ENCODE measurements around the gene MRPS25. TPM values are rescaled to one million over a fixed set of nuclear protein-coding genes. Genes with fewer than 3 reads are reported as not detected.

Gene MRPS25
- total and polyA plus RNA-seq, 2 donors (not counting 3 experiments of a cell fraction or from before 2014, with no cell fraction given) = 32.5 to 68.7 TPM

DNA sequence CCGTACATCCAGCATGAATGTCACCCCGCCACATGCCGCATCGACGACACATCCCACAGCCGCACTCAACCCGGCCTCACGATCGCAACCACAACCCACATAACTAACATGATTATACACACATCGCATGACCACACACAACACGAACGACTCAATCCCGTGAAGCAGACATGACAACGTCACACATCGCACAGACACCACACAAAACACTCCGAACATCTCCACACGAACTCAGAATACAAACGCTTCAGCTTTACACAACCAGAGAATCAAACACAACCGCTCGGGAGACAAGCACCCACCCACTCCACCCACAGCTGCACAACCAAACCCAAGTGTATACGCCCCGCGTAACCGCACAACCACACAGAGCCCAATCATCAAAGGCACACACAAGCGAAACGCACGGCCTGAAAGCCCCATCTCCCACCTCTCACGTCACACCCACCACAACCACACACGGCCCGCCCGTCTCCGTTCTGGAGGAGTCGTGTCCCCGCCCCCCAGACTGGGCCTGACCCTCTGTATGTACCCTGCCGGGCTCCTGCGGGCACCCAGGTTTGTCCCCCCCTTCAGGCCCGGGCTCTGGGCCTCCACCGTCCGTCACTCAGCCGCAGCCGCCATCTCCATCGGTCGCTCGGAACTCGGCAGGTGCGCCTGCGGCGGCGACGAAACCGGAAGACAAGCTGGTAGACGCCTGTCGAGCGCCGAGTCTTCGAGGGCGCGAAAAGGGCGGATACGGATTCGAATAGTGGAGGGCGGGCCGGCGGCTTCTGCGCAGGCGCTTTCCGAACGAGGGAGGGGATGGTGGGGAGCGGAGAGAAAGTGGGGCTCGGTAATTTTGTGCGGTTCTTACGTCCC, 33.6 kb upstream of the MRPS25 start, which contains the start of gene RBSN:
TSS of gene RBSN (minus strand) at position 646 of the 861 bp plus-strand sequence. CDS start 3,028 bp downstream, outside the sequence.
- dilution Hi-C loops (cut with MboI; ENCODE audit: extremely low pct_ligation_motif_present, low sequenced_read_pairs) (no loop called here), intact Hi-C loops (cut with micrococcal nuclease) (loop anchor here (1.0 kb wide), 2 partner anchors 33 to 150 kb away; partner anchors contain the start of gene MRPS25)
- H3K4me2 ChIP-seq (ENCODE audit: insufficient read depth, low read length) = peak within 1 kb of the TSS; percentile 88
- H2AFZ ChIP-seq (ENCODE audit: low read depth, low read length) = peak within 1 kb of the TSS; percentile 100
- no TSS peak for BruUV-seq (replicated peaks)
- CTCF ChIA-PET = interaction anchor here (0.7 to 1.9 kb wide), 6 partner anchors 10 to 169 kb away, joined by 3 to 18 read pairs (median 5); partner anchors contain the start of gene MRPS25
- no peaks in the 10 kb centered on the region for H3K9me1 ChIP-seq (replicated peaks; ENCODE audit: control insufficient read depth, extremely low read depth, insufficient read depth, low read length)
- H3K4me1 ChIP-seq (ENCODE audit: control insufficient read depth, extremely low read depth, insufficient read depth, low read length) = peaks cover 13% of the 10 kb centered on the region
- TF ChIP-seq POLR2AphosphoS5 (IDR thresholded peaks at IDR 0.05; ENCODE audit: insufficient read depth, low read depth, low read length) (peak; percentile 86), MAX (IDR thresholded peaks at IDR 0.05; ENCODE audit: insufficient read depth, insufficient read length) (no peak), POLR2A (IDR thresholded peaks at IDR 0.05; ENCODE audit: low read depth, low read length) (peak; percentile 69)
- peak within 1 kb of the TSS; percentile 45 for H3K27ac ChIP-seq (ENCODE audit: insufficient read depth, low read depth, low read length)
- no peaks in the 10 kb centered on the region for H4K20me1 ChIP-seq (replicated peaks; ENCODE audit: control insufficient read depth, extremely low read depth, insufficient read depth, low read length)
- peak within 1 kb of the TSS; percentile 87 to 98 (median 89) for H3K4me3 ChIP-seq (replicated peaks in 1 of 3; ENCODE audit: insufficient read depth in 1 of 3, low read depth in 1 of 3, low read length in 3 of 3)
- no peaks in the 10 kb centered on the region for H3K27me3 ChIP-seq (ENCODE audit: control insufficient read depth in 2 of 2, insufficient read depth in 2 of 2, low read length in 2 of 2)
- H3K36me3 ChIP-seq (ENCODE audit: control insufficient read depth in 2 of 2, extremely low read depth in 1 of 2, insufficient read depth in 2 of 2, low read length in 2 of 2) = peaks cover 8 to 14% of the 10 kb centered on the region in 2 experiments
- FAIRE-seq (peak; percentile 90), DNase-seq (ENCODE audit: low read depth, low spot score) (peak; percentile 96)
- peak within 1 kb of the TSS; percentile 77 for H3K9ac ChIP-seq (replicated peaks; ENCODE audit: extremely low read depth, insufficient read depth, low read length)
- peaks cover 14% of the 10 kb centered on the region for H3K79me2 ChIP-seq (ENCODE audit: control insufficient read depth, insufficient read depth, low read length)
- no peaks in the 10 kb centered on the region for H3K9me3 ChIP-seq (replicated peaks; ENCODE audit: control insufficient read depth, insufficient read depth, low read length)
- POLR2A ChIA-PET = interaction anchor here (0.6 to 1.6 kb wide), 3 partner anchors 107 to 426 kb away, joined by 3 to 6 read pairs (median 3); partner anchors contain the start of gene CAPN7

- dilution Hi-C loops (cut with MboI; ENCODE audit: extremely low pct_ligation_motif_present, low sequenced_read_pairs) = no loop called here
- POLR2A ChIA-PET = no interaction called here
- no peaks in the 10 kb centered on the region for H4K20me1 ChIP-seq (replicated peaks; ENCODE audit: control insufficient read depth, extremely low read depth, insufficient read depth, low read length)
These were observed 32.8 kb upstream of the MRPS25 start for GRCh38 chr3:15097891-15098290.

More at GRCh38 chr3:15097891-15098290, 32.8 kb upstream of the MRPS25 start:
- DNase-seq (ENCODE audit: low read depth, low spot score) = no peak
- Histone ChIP-seq H3K9me1 (replicated peaks; ENCODE audit: control insufficient read depth, extremely low read depth, insufficient read depth, low read length) (no peaks in the 10 kb centered on the region), H3K36me3 (ENCODE audit: control insufficient read depth in 2 of 2, extremely low read depth in 1 of 2, insufficient read depth in 2 of 2, low read length in 2 of 2) (peaks cover 8 to 14% of the 10 kb centered on the region in 2 experiments), H3K4me1 (ENCODE audit: control insufficient read depth, extremely low read depth, insufficient read depth, low read length) (peaks cover 13% of the 10 kb centered on the region), H3K27ac (ENCODE audit: insufficient read depth, low read depth, low read length) (no peak overlapping the region), H2AFZ (ENCODE audit: low read depth, low read length) (no peak overlapping the region), H3K4me2 (ENCODE audit: insufficient read depth, low read length) (peak overlapping the region; percentile 49), H3K27me3 (ENCODE audit: control insufficient read depth in 2 of 2, insufficient read depth in 2 of 2, low read length in 2 of 2) (no peaks in the 10 kb centered on the region), H3K4me3 (replicated peaks in 1 of 3; ENCODE audit: insufficient read depth in 1 of 3, low read depth in 1 of 3, low read length in 3 of 3) (peak overlapping the region; percentile 87 to 98 (median 89)), H3K9ac (replicated peaks; ENCODE audit: extremely low read depth, insufficient read depth, low read length) (peak overlapping the region; percentile 75), H3K79me2 (ENCODE audit: control insufficient read depth, insufficient read depth, low read length) (peaks cover 14% of the 10 kb centered on the region), H3K9me3 (replicated peaks; ENCODE audit: control insufficient read depth, insufficient read depth, low read length) (no peaks in the 10 kb centered on the region)
- TSS peak; percentile 14 for BruUV-seq (replicated peaks)
- no peak for TF ChIP-seq FOS (IDR thresholded peaks at IDR 0.05; ENCODE audit: borderline replicate concordance, insufficient read depth, low read length)
- no peak for TF ChIP-seq POLR2A (IDR thresholded peaks at IDR 0.05; ENCODE audit: low read depth, low read length)
- TF ChIP-seq MAX (IDR thresholded peaks at IDR 0.05; ENCODE audit: insufficient read depth, insufficient read length) = no peak
- TF ChIP-seq GATA2 (IDR thresholded peaks at IDR 0.05; ENCODE audit: insufficient read depth, insufficient read length, low read depth, low read length) = no peak
- TF ChIP-seq POLR2AphosphoS5 (IDR thresholded peaks at IDR 0.05; ENCODE audit: insufficient read depth, low read depth, low read length) = no peak
- no peak for FAIRE-seq
- intact Hi-C loops (cut with micrococcal nuclease) = no loop called here
- CTCF ChIA-PET = interaction anchor here (1.4 kb wide), 1 partner anchor 47 kb away, joined by 7 read pairs; no protein-coding TSS in a partner anchor

All from endothelial cell of umbilical vein (primary cell).